ENCODE results near the gene SCLT1. TPM values are rescaled to one million over a fixed set of nuclear protein-coding genes. Genes with fewer than 3 reads are reported as not detected.

The SCLT1 gene
- total RNA-seq, 1 experiment from 2014 or later, result 24.1 TPM

DNA sequence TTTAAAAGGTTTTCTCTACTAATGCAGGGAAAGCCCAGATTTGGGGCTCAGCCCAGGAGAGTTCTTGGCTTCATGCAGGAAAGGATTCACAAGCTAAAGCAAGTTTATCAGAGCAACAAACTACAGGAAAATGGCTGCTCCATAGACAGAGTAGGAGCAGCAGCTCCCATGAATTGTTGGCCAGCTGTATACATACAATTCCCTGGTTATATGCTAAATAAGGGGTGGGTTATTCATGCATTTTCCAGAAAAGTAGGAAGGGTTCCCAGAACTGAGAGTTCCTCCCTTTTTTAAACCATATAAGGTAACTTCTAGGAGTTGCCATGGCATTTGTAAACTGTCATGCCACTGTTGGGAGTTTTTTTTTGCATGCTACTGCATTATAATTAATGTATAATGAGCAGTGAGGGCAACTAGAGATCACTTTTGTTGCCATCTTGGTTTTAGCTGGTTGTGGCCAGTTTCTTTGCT lies 5.2 kb upstream of the SCLT1 start:
- H3K4me1 ChIP-seq (ENCODE audit: insufficient read depth, low read length, poor library complexity, severe bottlenecking), result peaks cover 4% of the 10 kb centered on the region
- no peaks in the 10 kb centered on the region for H3K36me3 ChIP-seq (ENCODE audit: insufficient read depth, low read length, poor library complexity, severe bottlenecking)
- H3K4me3 ChIP-seq (ENCODE audit: low read depth, low read length, poor library complexity, severe bottlenecking), result no peak overlapping the region
- no TSS peak for BruUV-seq (replicated peaks)
- intact Hi-C loops (cut with micrococcal nuclease; ENCODE audit: unreplicated experiment), result loop anchor here (10.0 kb wide), 1 partner anchor 234 kb away; no protein-coding TSS in a partner anchor
- DNase-seq (ENCODE audit: low spot score), result no peak
- H3K9me3 ChIP-seq (ENCODE audit: low read depth, low read length, poor library complexity, severe bottlenecking), result no peaks in the 10 kb centered on the region
- TF ChIP-seq, protein P1, sequence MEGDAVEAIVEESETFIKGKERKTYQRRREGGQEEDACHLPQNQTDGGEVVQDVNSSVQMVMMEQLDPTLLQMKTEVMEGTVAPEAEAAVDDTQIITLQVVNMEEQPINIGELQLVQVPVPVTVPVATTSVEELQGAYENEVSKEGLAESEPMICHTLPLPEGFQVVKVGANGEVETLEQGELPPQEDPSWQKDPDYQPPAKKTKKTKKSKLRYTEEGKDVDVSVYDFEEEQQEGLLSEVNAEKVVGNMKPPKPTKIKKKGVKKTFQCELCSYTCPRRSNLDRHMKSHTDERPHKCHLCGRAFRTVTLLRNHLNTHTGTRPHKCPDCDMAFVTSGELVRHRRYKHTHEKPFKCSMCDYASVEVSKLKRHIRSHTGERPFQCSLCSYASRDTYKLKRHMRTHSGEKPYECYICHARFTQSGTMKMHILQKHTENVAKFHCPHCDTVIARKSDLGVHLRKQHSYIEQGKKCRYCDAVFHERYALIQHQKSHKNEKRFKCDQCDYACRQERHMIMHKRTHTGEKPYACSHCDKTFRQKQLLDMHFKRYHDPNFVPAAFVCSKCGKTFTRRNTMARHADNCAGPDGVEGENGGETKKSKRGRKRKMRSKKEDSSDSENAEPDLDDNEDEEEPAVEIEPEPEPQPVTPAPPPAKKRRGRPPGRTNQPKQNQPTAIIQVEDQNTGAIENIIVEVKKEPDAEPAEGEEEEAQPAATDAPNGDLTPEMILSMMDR (conservative IDR thresholded peaks at IDR 0.05; ENCODE audit: low read depth, low read length), result no peak
- TF ChIP-seq EZH2 (IDR thresholded peaks at IDR 0.05; ENCODE audit: borderline replicate concordance, low read depth, low read length, poor library complexity, severe bottlenecking), result no peak
- H3K27ac ChIP-seq (ENCODE audit: low read depth, low read length, poor library complexity, severe bottlenecking), result no peak overlapping the region
- ChIA-PET CTCF (no interaction called here), POLR2A (ENCODE audit: low non-redundant PET) (no interaction called here)
- H3K27me3 ChIP-seq (replicated peaks; ENCODE audit: insufficient read depth, low read depth, low read length, poor library complexity), result no peaks in the 10 kb centered on the region

DNA sequence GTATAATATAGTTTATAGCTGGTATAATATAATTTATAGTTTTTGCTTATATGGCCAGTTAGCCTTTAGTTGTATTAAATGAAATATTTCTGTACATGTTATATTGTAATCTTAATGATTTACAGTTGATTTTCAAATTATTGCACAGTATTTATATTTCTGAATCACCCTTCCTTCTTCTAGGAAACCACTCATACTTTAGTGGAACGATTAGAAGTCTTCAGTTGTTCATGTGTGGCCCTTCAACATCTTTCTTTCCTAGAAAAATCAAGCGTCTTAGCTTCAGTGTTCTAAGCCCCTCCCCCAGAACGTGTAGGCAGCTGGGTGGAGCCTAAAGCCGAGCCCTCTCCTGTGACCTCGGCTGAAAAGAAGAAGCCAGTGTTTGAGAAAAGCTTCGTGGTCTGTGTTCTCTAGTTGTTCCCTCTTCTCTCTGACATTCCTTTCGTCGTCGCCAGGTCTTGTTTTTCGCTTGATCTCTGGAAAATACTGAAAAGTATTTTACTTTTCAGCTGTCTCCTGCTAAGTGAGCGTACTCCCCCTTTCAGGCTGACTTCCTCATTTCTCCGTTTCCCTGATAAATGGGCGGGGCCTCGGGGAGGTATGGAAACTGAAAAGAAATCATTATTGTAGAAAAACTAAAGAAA lies 2.6 kb upstream of the SCLT1 start, which contains the start of gene C4orf33:
C4orf33 (plus strand) TSS at position 342 of the 644 bp plus-strand sequence. CDS start 6,459 bp downstream, outside the sequence.
- BruUV-seq (replicated peaks), result no TSS peak

DNA sequence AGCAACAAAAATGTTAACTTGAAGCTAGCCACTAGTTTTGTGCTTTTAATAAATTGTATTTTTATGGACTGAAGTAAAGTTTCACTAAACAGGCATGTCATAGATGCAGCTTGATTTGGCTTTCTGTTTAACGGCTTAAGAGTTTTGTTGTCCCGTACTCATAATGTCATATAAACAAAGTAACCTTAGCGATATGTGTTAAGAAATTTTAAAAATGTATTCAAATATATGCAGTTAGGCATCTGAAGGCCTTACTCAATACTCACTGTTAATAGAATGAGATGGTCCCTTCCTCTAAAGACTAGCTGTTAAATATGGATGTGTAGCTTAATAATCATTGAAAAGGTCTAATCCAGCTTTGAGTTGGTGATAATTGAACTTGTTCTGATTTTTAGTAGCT lies 1.0 kb upstream of the SCLT1 start:
- ChIA-PET POLR2A (ENCODE audit: low non-redundant PET) (no interaction called here), CTCF (no interaction called here)
- Histone ChIP-seq H3K4me1 (ENCODE audit: insufficient read depth, low read length, poor library complexity, severe bottlenecking) (peaks cover 13% of the 10 kb centered on the region), H3K4me3 (ENCODE audit: low read depth, low read length, poor library complexity, severe bottlenecking) (peak overlapping the region; percentile 73), H3K27ac (ENCODE audit: low read depth, low read length, poor library complexity, severe bottlenecking) (no peak overlapping the region), H3K36me3 (ENCODE audit: insufficient read depth, low read length, poor library complexity, severe bottlenecking) (no peaks in the 10 kb centered on the region), H3K27me3 (replicated peaks; ENCODE audit: insufficient read depth, low read depth, low read length, poor library complexity) (no peaks in the 10 kb centered on the region), H3K9me3 (ENCODE audit: low read depth, low read length, poor library complexity, severe bottlenecking) (no peaks in the 10 kb centered on the region)
- BruUV-seq (replicated peaks), result no TSS peak
- intact Hi-C loops (cut with micrococcal nuclease; ENCODE audit: unreplicated experiment), result loop anchor here (5.0 to 10.0 kb wide), 3 partner anchors 92 to 282 kb away; no protein-coding TSS in a partner anchor
- DNase-seq (ENCODE audit: low spot score), result no peak
- no peak for TF ChIP-seq EZH2 (IDR thresholded peaks at IDR 0.05; ENCODE audit: borderline replicate concordance, low read depth, low read length, poor library complexity, severe bottlenecking)
- TF ChIP-seq, protein P1 (conservative IDR thresholded peaks at IDR 0.05; ENCODE audit: low read depth, low read length), result no peak

More for the DNA sequence above, 2.6 kb upstream of the SCLT1 start, which contains the start of gene C4orf33:
- peak within 1 kb of the TSS; percentile 88 for H3K27ac ChIP-seq (ENCODE audit: low read depth, low read length, poor library complexity, severe bottlenecking)
- H3K4me1 ChIP-seq (ENCODE audit: insufficient read depth, low read length, poor library complexity, severe bottlenecking), result peaks cover 13% of the 10 kb centered on the region
- no peaks in the 10 kb centered on the region for H3K36me3 ChIP-seq (ENCODE audit: insufficient read depth, low read length, poor library complexity, severe bottlenecking)
- H3K9me3 ChIP-seq (ENCODE audit: low read depth, low read length, poor library complexity, severe bottlenecking), result no peaks in the 10 kb centered on the region
- CTCF ChIA-PET, result no interaction called here
- intact Hi-C loops (cut with micrococcal nuclease; ENCODE audit: unreplicated experiment), result loop anchor here (10.0 kb wide), 1 partner anchor 231 kb away; no protein-coding TSS in a partner anchor
- peak; percentile 88 for DNase-seq (ENCODE audit: low spot score)
- TF ChIP-seq EZH2 (IDR thresholded peaks at IDR 0.05; ENCODE audit: borderline replicate concordance, low read depth, low read length, poor library complexity, severe bottlenecking), result no peak
- TF ChIP-seq, protein P1 (conservative IDR thresholded peaks at IDR 0.05; ENCODE audit: low read depth, low read length), result no peak
- no peaks in the 10 kb centered on the region for H3K27me3 ChIP-seq (replicated peaks; ENCODE audit: insufficient read depth, low read depth, low read length, poor library complexity)
- H3K4me3 ChIP-seq (ENCODE audit: low read depth, low read length, poor library complexity, severe bottlenecking), result peak within 1 kb of the TSS; percentile 65
- POLR2A ChIA-PET (ENCODE audit: low non-redundant PET), result no interaction called here

Measured in A673 (cell line).